CD4-positive, alpha-beta memory T cell (primary cell): Measurements from ENCODE around the gene CPA1. TPM values are rescaled to one million over a fixed set of nuclear protein-coding genes. Genes with fewer than 3 reads are reported as not detected.
A peak's percentile ranks its signal among the peaks of the same experiment; 100 is the strongest.

Source experiments
- CTCF ChIA-PET: fragments of 350-600 bp; sonication (Branson Sonifier 250); formaldehyde crosslinking; loops from one replicate; lab custom pipeline; 2021; ENCODE audit warnings: inconsistent platforms; ENCODE audit not compliant: partially characterized antibody; lab: Charles Lee
- POLR2A ChIA-PET: fragments of 350-600 bp; sonication (Branson Sonifier 250); formaldehyde crosslinking; loops from one replicate; lab custom pipeline; 2021; ENCODE audit not compliant: partially characterized antibody; lab: Charles Lee
- DNase-seq, 5 donors: peaks; one replicate each; pipeline versions ENCODE4 v3.0.0 to v3.0.0-alpha.2; 2020 to 2022; ENCODE audit warnings: mixed read lengths in 1 of 5
- H3K27ac ChIP-seq: one replicate; pipeline ENCODE4 v1.7.0; 2013; ENCODE audit warnings: low read depth, low read length
- H3K27me3 ChIP-seq: 2 replicates; pipeline ENCODE4 v1.7.0; 2013; ENCODE audit warnings: mild to moderate bottlenecking, low read length, moderate library complexity; ENCODE audit not compliant: insufficient read depth
- H3K36me3 ChIP-seq: 2 replicates; pipeline ENCODE4 v1.7.0; 2013; ENCODE audit warnings: mild to moderate bottlenecking, low read length, moderate library complexity; ENCODE audit not compliant: insufficient read depth
- H3K4me1 ChIP-seq: 2 replicates; pipeline ENCODE4 v1.7.0; 2013; ENCODE audit warnings: mild to moderate bottlenecking, low read length, moderate library complexity; ENCODE audit not compliant: insufficient read depth
- H3K4me3 ChIP-seq, 2 donors: one replicate each; pipeline ENCODE4 v1.7.0; 2013; ENCODE audit warnings: low read length in 2 of 2, mild to moderate bottlenecking in 1 of 2
- H3K9me3 ChIP-seq, 2 donors: one replicate each; pipeline ENCODE4 v1.7.0; 2013; ENCODE audit warnings: low read length in 2 of 2, control low read depth in 1 of 2; ENCODE audit not compliant: control insufficient read depth in 1 of 2
- H3K27ac Mint-ChIP-seq, 7 donors: one replicate each; pipeline ENCODE4 v1.8.0; 2020 to 2021; ENCODE audit warnings: mixed read lengths in 7 of 7, mild to moderate bottlenecking in 6 of 7, inconsistent platforms in 3 of 7, moderate library complexity in 3 of 7
- H3K27me3 Mint-ChIP-seq, 2 donors: one replicate each; pipeline ENCODE4 v1.8.0; 2020 to 2021; ENCODE audit warnings: mixed read lengths in 2 of 2
- H3K36me3 Mint-ChIP-seq, 2 donors: one replicate each; pipeline ENCODE4 v1.8.0; 2020 to 2021; ENCODE audit warnings: mixed read lengths in 2 of 2, inconsistent platforms in 1 of 2, mild to moderate bottlenecking in 1 of 2
- H3K4me1 Mint-ChIP-seq, 4 donors: one replicate each; pipeline ENCODE4 v1.8.0; 2020 to 2021; ENCODE audit warnings: mixed read lengths in 4 of 4, mild to moderate bottlenecking in 1 of 4
- H3K4me3 Mint-ChIP-seq, 8 donors: one replicate each; pipeline ENCODE4 v1.8.0; 2020 to 2021; ENCODE audit warnings: mixed read lengths in 8 of 8, mild to moderate bottlenecking in 7 of 8, moderate library complexity in 6 of 8, inconsistent platforms in 3 of 8
- H3K9me3 Mint-ChIP-seq, 8 donors: one replicate each; pipeline ENCODE4 v1.8.0; 2020 to 2021; ENCODE audit warnings: mixed read lengths in 8 of 8, mild to moderate bottlenecking in 5 of 8, inconsistent platforms in 3 of 8, moderate library complexity in 1 of 8
- intact Hi-C: fragments of 100-400 bp; cut with micrococcal nuclease; formaldehyde crosslinking; loops from one replicate; pipeline ENCODE4 v1.15.1; 2023
- polyA plus RNA-seq, 2 donors: library from polyadenylated mRNA; unstranded; fragments of 300-500 nt; fragmentation: Illumina TruSeq; gene quantifications; one replicate each; pipeline ENCODE4 v1.2.3, GENCODE V29; 2021
- total RNA-seq, 2 experiments: library from RNA; stranded (reverse); gene quantifications; one replicate each; pipeline ENCODE4 v1.2.3, GENCODE V29; 2021

The CPA1 gene
- total and polyA plus RNA-seq, 4 experiments from 2014 or later: not detected

- ChIA-PET CTCF (no interaction called here), POLR2A (no interaction called here)
- DNase-seq: no peak
- Mint-ChIP-seq H3K27ac (no peak overlapping the region), H3K27me3 (peaks cover 12 to 33% of the 10 kb centered on the region in 2 donors), H3K36me3 (no peaks in the 10 kb centered on the region), H3K4me1 (peaks cover 4 to 17% (median 10%) of the 10 kb centered on the region in 4 donors), H3K9me3 (no peaks in the 10 kb centered on the region), H3K4me3 (no peak overlapping the region)
- H3K36me3 ChIP-seq: no peaks in the 10 kb centered on the region
- intact Hi-C loops: no loop called here
- H3K27me3 ChIP-seq: no peaks in the 10 kb centered on the region
- H3K9me3 ChIP-seq: no peaks in the 10 kb centered on the region
- peaks cover 4% of the 10 kb centered on the region for H3K4me1 ChIP-seq
- H3K4me3 ChIP-seq: no peak overlapping the region
- no peak overlapping the region for H3K27ac ChIP-seq
These were observed 30.1 kb upstream of the CPA1 start for GRCh38 chr7:130349911-130350782.

- Mint-ChIP-seq H3K4me3 (peak overlapping the region in 1 of 8 donors; percentile 31), H3K9me3 (no peaks in the 10 kb centered on the region), H3K4me1 (peaks cover 4 to 17% (median 10%) of the 10 kb centered on the region in 4 donors), H3K36me3 (no peaks in the 10 kb centered on the region), H3K27me3 (peaks cover 10 to 29% of the 10 kb centered on the region in 2 donors), H3K27ac (peak overlapping the region in 1 of 7 donors; percentile 52)
- no peak overlapping the region for H3K27ac ChIP-seq
- ChIA-PET CTCF (no interaction called here), POLR2A (no interaction called here)
- intact Hi-C loops: no loop called here
- no peak overlapping the region for H3K4me3 ChIP-seq
- no peaks in the 10 kb centered on the region for H3K9me3 ChIP-seq
- H3K27me3 ChIP-seq: no peaks in the 10 kb centered on the region
- peaks cover 4% of the 10 kb centered on the region for H3K4me1 ChIP-seq
- no peak for DNase-seq
- H3K36me3 ChIP-seq: no peaks in the 10 kb centered on the region
These were observed 29.1 kb upstream of the CPA1 start for GRCh38 chr7:130350945-130351790.

- Histone ChIP-seq H3K36me3 (no peaks in the 10 kb centered on the region), H3K9me3 (no peaks in the 10 kb centered on the region), H3K27ac (no peak overlapping the region), H3K4me1 (peaks cover 4% of the 10 kb centered on the region), H3K4me3 (no peak overlapping the region), H3K27me3 (no peaks in the 10 kb centered on the region)
- DNase-seq: no peak
- Mint-ChIP-seq H3K9me3 (no peaks in the 10 kb centered on the region), H3K4me3 (no peak overlapping the region), H3K27ac (no peak overlapping the region), H3K36me3 (no peaks in the 10 kb centered on the region), H3K27me3 (peaks cover 10 to 31% of the 10 kb centered on the region in 2 donors), H3K4me1 (peaks cover 4 to 17% (median 10%) of the 10 kb centered on the region in 4 donors)
- intact Hi-C loops: no loop called here
- ChIA-PET POLR2A (no interaction called here), CTCF (no interaction called here)
These were observed 28.6 kb upstream of the CPA1 start for GRCh38 chr7:130351791-130352090.

GRCh38 chr7:130352194-130353074 is 27.9 kb upstream of the CPA1 start:
- H3K27me3 Mint-ChIP-seq: peaks cover 10 to 31% of the 10 kb centered on the region in 2 donors
- ChIA-PET CTCF (no interaction called here), POLR2A (no interaction called here)
- H3K27ac Mint-ChIP-seq: no peak overlapping the region
- peaks cover 4 to 17% (median 10%) of the 10 kb centered on the region in 4 donors for H3K4me1 Mint-ChIP-seq
- Histone ChIP-seq H3K36me3 (no peaks in the 10 kb centered on the region), H3K4me3 (no peak overlapping the region), H3K9me3 (no peaks in the 10 kb centered on the region), H3K27me3 (no peaks in the 10 kb centered on the region), H3K4me1 (peaks cover 4% of the 10 kb centered on the region), H3K27ac (no peak overlapping the region)
- no peaks in the 10 kb centered on the region for H3K36me3 Mint-ChIP-seq
- no peak for DNase-seq
- peak overlapping the region in 1 of 8 donors; percentile 50 for H3K4me3 Mint-ChIP-seq
- intact Hi-C loops: no loop called here
- no peaks in the 10 kb centered on the region for H3K9me3 Mint-ChIP-seq

GRCh38 chr7:130353196-130353595 is 27.1 kb upstream of the CPA1 start:
- Mint-ChIP-seq H3K9me3 (no peaks in the 10 kb centered on the region), H3K27ac (peak overlapping the region in 1 of 7 donors; percentile 85), H3K4me1 (peaks cover 4 to 17% (median 10%) of the 10 kb centered on the region in 4 donors), H3K4me3 (no peak overlapping the region), H3K27me3 (peaks cover 10 to 31% of the 10 kb centered on the region in 2 donors), H3K36me3 (no peaks in the 10 kb centered on the region)
- Histone ChIP-seq H3K27me3 (no peaks in the 10 kb centered on the region), H3K36me3 (no peaks in the 10 kb centered on the region), H3K4me3 (no peak overlapping the region), H3K9me3 (no peaks in the 10 kb centered on the region), H3K27ac (no peak overlapping the region), H3K4me1 (peaks cover 4% of the 10 kb centered on the region)
- CTCF ChIA-PET: no interaction called here
- POLR2A ChIA-PET: no interaction called here
- intact Hi-C loops: no loop called here
- no peak for DNase-seq

GRCh38 chr7:130356121-130356875 is 24.0 kb upstream of the CPA1 start:
- no peaks in the 10 kb centered on the region for H3K4me1 ChIP-seq
- H3K36me3 Mint-ChIP-seq: peaks cover 0 to 7% of the 10 kb centered on the region in 2 donors
- peak overlapping the region in 1 of 7 donors; percentile 31 for H3K27ac Mint-ChIP-seq
- H3K27me3 Mint-ChIP-seq: peaks cover 8 to 17% of the 10 kb centered on the region in 2 donors
- CTCF ChIA-PET: no interaction called here
- DNase-seq: no peak
- H3K27ac ChIP-seq: no peak overlapping the region
- peaks cover 0 to 4% of the 10 kb centered on the region in 2 donors for H3K9me3 ChIP-seq
- peaks cover 0 to 7% (median 4%) of the 10 kb centered on the region in 4 donors for H3K4me1 Mint-ChIP-seq
- H3K9me3 Mint-ChIP-seq: peaks cover 0 to 18% (median 12%) of the 10 kb centered on the region in 8 donors
- H3K36me3 ChIP-seq: no peaks in the 10 kb centered on the region
- H3K27me3 ChIP-seq: no peaks in the 10 kb centered on the region
- intact Hi-C loops: no loop called here
- no peak overlapping the region for H3K4me3 Mint-ChIP-seq
- POLR2A ChIA-PET: no interaction called here
- no peak overlapping the region for H3K4me3 ChIP-seq
